T follicular helper cell (primary cell): ENCODE results near the gene CEACAM21.

Experiments
- DNase-seq: peaks from one replicate; pipeline ENCODE4 v3.0.0-alpha.2; 2020; ENCODE audit warnings: low read depth

Gene CEACAM21

GRCh38 chr19:41619018-41619556, 43.1 kb downstream of the CEACAM21 start:
- DNase-seq: no peak

- no peak for DNase-seq
Observed at GRCh38 chr19:41620171-41620570, 44.2 kb downstream of the CEACAM21 start.

- no peak for DNase-seq
Observed at GRCh38 chr19:41621226-41621625, 45.3 kb downstream of the CEACAM21 start.

- no peak for DNase-seq
Observed at GRCh38 chr19:41621654-41622053, 45.7 kb downstream of the CEACAM21 start.

GRCh38 chr19:41623360-41623759, 47.4 kb downstream of the CEACAM21 start:
- DNase-seq: no peak

- no peak for DNase-seq
Observed at GRCh38 chr19:41624515-41624914, 48.5 kb downstream of the CEACAM21 start.

- DNase-seq: no peak
Observed at GRCh38 chr19:41624937-41625336, 49.0 kb downstream of the CEACAM21 start.

GRCh38 chr19:41626278-41626677, 50.3 kb downstream of the CEACAM21 start:
- no peak for DNase-seq

GRCh38 chr19:41626877-41627276, 50.9 kb downstream of the CEACAM21 start, which contains the start of gene CEACAM4:
Gene CEACAM4 (minus strand): TSS chr19:41627074. CDS start chr19:41626963, 111 bp downstream.
- no peak for DNase-seq

- DNase-seq: no peak
Observed at GRCh38 chr19:41627966-41628675, 52.2 kb downstream of the CEACAM21 start.
